Astrocyte of the cerebellum (primary cell): Measurements from ENCODE around the gene DNAJC7.

ENCODE experiments used
- DNase-seq: peaks from one replicate; pipeline ENCODE4 v3.0.0-alpha.2; 2011; ENCODE audit warnings: low read depth
- H3K4me3 ChIP-seq: 2 replicates; pipeline ENCODE4 v1.5.1; 2011; ENCODE audit warnings: mild to moderate bottlenecking, low read depth, low read length, moderate library complexity
- CTCF ChIP-seq: IDR thresholded peaks from 2 replicates; pipeline ENCODE4 v1.5.1; 2012; ENCODE audit warnings: low read length, low read depth, moderate library complexity, mild to moderate bottlenecking; ENCODE audit errors: missing control alignments
- in situ Hi-C: cut with HindIII; loops from 2 replicates; pipeline ENCODE4 v1.10.0; 2017; ENCODE audit warnings: low sequenced_read_pairs

Gene DNAJC7

GRCh38 chr17:41962111-41962510, 55.1 kb downstream of the DNAJC7 start:
- no peak overlapping the region for H3K4me3 ChIP-seq
- no peak for DNase-seq
- in situ Hi-C loops: loop anchor here (25.0 kb wide), 1 partner anchor 225 kb away; the partner anchor contains the start of gene HAP1
- TF ChIP-seq CTCF: no peak

- no peak overlapping the region for H3K4me3 ChIP-seq
- in situ Hi-C loops: loop anchor here (25.0 kb wide), 1 partner anchor 222 kb away; the partner anchor contains the start of gene HAP1
- peak; percentile 37 for DNase-seq
- TF ChIP-seq CTCF: peak; percentile 64
Observed at GRCh38 chr17:41959336-41960095, 57.7 kb downstream of the DNAJC7 start.

- in situ Hi-C loops: loop anchor here (25.0 kb wide), 1 partner anchor 222 kb away; the partner anchor contains the start of gene HAP1
- no peak overlapping the region for H3K4me3 ChIP-seq
- DNase-seq: no peak
- no peak for TF ChIP-seq CTCF
Observed at GRCh38 chr17:41959030-41959335, 58.3 kb downstream of the DNAJC7 start.

GRCh38 chr17:41957869-41958439, 59.3 kb downstream of the DNAJC7 start:
- no peak for DNase-seq
- TF ChIP-seq CTCF: no peak
- H3K4me3 ChIP-seq: no peak overlapping the region
- in situ Hi-C loops: loop anchor here (25.0 kb wide), 1 partner anchor 221 kb away; the partner anchor contains the start of gene HAP1

- no peak for TF ChIP-seq CTCF
- no peak for DNase-seq
- in situ Hi-C loops: loop anchor here (25.0 kb wide), 1 partner anchor 220 kb away; the partner anchor contains the start of gene HAP1
- no peak overlapping the region for H3K4me3 ChIP-seq
Observed at GRCh38 chr17:41957031-41957868, 60.0 kb downstream of the DNAJC7 start.

- in situ Hi-C loops: loop anchor here (25.0 kb wide), 1 partner anchor 219 kb away; the partner anchor contains the start of gene HAP1
- TF ChIP-seq CTCF: no peak
- H3K4me3 ChIP-seq: no peak overlapping the region
- DNase-seq: no peak
Observed at GRCh38 chr17:41956522-41956921, 60.7 kb downstream of the DNAJC7 start.
